Measurements from ENCODE around the gene PCDHGA4. TPM values are rescaled to one million over a fixed set of nuclear protein-coding genes. Genes with fewer than 3 reads are reported as not detected.

PCDHGA4 gene
- total and polyA plus RNA-seq, 2 of the 8 experiments (the other 6 are each of a cell fraction or from before 2014, with no cell fraction given) = 1.4 to 1.9 TPM

DNA sequence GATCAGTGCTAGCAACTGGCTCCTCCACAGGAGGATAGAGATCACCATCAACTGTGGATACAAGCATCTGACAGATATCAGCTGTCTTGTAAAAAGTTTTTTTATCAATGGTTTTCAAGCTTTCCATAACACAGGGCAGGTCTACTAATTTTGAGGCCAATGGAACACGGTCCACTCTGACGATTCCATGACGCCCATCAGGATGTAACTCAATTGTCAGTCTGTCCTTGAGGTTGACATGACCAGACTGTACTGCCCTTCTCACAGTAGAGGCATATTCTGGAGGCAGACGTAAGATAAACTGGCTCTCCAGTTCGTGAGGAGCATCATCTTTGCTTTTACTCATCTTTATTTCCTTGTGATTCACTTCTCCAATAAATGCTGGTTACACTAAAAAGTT lies 35.1 kb upstream of the PCDHGA4 start:
- 84% methylated on average over 5 of the region's 5 CpGs; no CpG with 5 or more reads in 1 of the 2 experiments for WGBS, 2 experiments (ENCODE audit: extremely low coverage in 1 of 2, insufficient coverage in 1 of 2, insufficient read length in 1 of 2, insufficient replicate concordance in 2 of 2, low coverage in 1 of 2, low lambda C conversion rate in 2 of 2, missing lambda C conversion rate in 1 of 2)
- H3K4me3 ChIP-seq (ENCODE audit: extremely low read depth in 1 of 4, insufficient read depth in 2 of 4, low read depth in 3 of 4, low read length in 4 of 4) = peak overlapping the region; percentile 79 to 99 (median 92)
- H3K4ac ChIP-seq (replicated peaks; ENCODE audit: insufficient read length, low read depth, low read length) = no peak overlapping the region
- no peak overlapping the region for H3K23ac ChIP-seq (ENCODE audit: insufficient read length)
- peaks cover 11 to 25% of the 10 kb centered on the region in 2 experiments for H3K79me2 ChIP-seq (ENCODE audit: control insufficient read depth in 1 of 2, insufficient read depth in 2 of 2, low read length in 2 of 2)
- no peak overlapping the region for H3K14ac ChIP-seq (ENCODE audit: insufficient read length)
- H3K4me1 ChIP-seq (replicated peaks in 1 of 4; ENCODE audit: control insufficient read depth in 3 of 4, insufficient read depth in 4 of 4, low read length in 3 of 4) = no peaks in the 10 kb centered on the region
- H2BK15ac ChIP-seq (ENCODE audit: low read length) = no peak overlapping the region
- H3K36me3 ChIP-seq (ENCODE audit: control insufficient read depth in 2 of 4, insufficient read depth in 4 of 4, low read length in 3 of 4) = peaks cover 5 to 27% (median 19%) of the 10 kb centered on the region in 4 experiments; a peak in 6 of 8 replicates
- H2AFZ ChIP-seq (ENCODE audit: low read length) = no peak overlapping the region
- H3K18ac ChIP-seq (ENCODE audit: extremely low read depth, low read length) = no peak overlapping the region
- peak overlapping the region; percentile 66 to 74 for H3K4me2 ChIP-seq (ENCODE audit: insufficient read depth in 1 of 2, low read depth in 2 of 2, low read length in 2 of 2)
- ChIA-PET POLR2A (ENCODE audit: partially characterized antibody) (interaction anchor here (0.6 to 3.1 kb wide), 18 partner anchors 8 to 197 kb away, joined by 3 to 18 read pairs (median 5); partner anchors contain the start of genes PCDHB15, PCDHGA1, PCDHGA10 and PCDHGA2), CTCF (ENCODE audit: partially characterized antibody) (interaction anchor here (0.6 to 5.0 kb wide), 54 partner anchors 10 to 298 kb away, joined by 3 to 30 read pairs (median 5); partner anchors contain the start of genes PCDHB12, PCDHB13, PCDHB14 and PCDHB15)
- no peak overlapping the region for H2BK120ac ChIP-seq (replicated peaks; ENCODE audit: low read depth, low read length)
- H4K8ac ChIP-seq (ENCODE audit: extremely low read depth, insufficient read depth, low read length) = no peak overlapping the region
- H3K23me2 ChIP-seq (ENCODE audit: low read depth, low read length) = peaks cover 3% of the 10 kb centered on the region
- FAIRE-seq (peak; percentile 36), DNase-seq (ENCODE audit: low read depth in 1 of 2, low spot score in 2 of 2) (no peak)
- no peak overlapping the region for H3K27ac ChIP-seq (ENCODE audit: low read depth, low read length)
- H3K9me3 ChIP-seq (ENCODE audit: insufficient read depth in 2 of 2, low read depth in 1 of 2, low read length in 1 of 2) = peaks cover 22 to 27% of the 10 kb centered on the region in 2 experiments
- H3K27me3 ChIP-seq (replicated peaks in 1 of 4; ENCODE audit: control insufficient read depth in 3 of 4, extremely low read depth in 1 of 4, insufficient read depth in 3 of 4, low read length in 3 of 4) = no peaks in the 10 kb centered on the region
- H2BK12ac ChIP-seq (ENCODE audit: low read depth, low read length) = no peak overlapping the region
- H2AK5ac ChIP-seq (ENCODE audit: low read depth, low read length) = peak overlapping the region; percentile 84; the same call in 1 of the 2 replicates
- H3K79me1 ChIP-seq (ENCODE audit: low read depth, low read length) = no peaks in the 10 kb centered on the region
- peak overlapping the region in 1 of 4 experiments; percentile 42; a peak in 1 of 7 replicates for H3K9ac ChIP-seq (replicated peaks in 1 of 4; ENCODE audit: extremely low read depth in 1 of 4, low read depth in 3 of 4, low read length in 3 of 4)
- H2BK5ac ChIP-seq (ENCODE audit: low read depth, low read length) = no peak overlapping the region
- H3K56ac ChIP-seq (replicated peaks; ENCODE audit: insufficient read length, low read depth, low read length) = no peak overlapping the region
- H4K20me1 ChIP-seq (replicated peaks in 1 of 2; ENCODE audit: control insufficient read depth in 1 of 2, insufficient read depth in 2 of 2, low read length in 2 of 2) = no peaks in the 10 kb centered on the region
- no peak overlapping the region for H4K5ac ChIP-seq (ENCODE audit: insufficient read length, low read depth, low read length)
- no peak overlapping the region for H2BK20ac ChIP-seq (ENCODE audit: low read length)
- H4K91ac ChIP-seq (replicated peaks; ENCODE audit: insufficient read length, low read length) = peak overlapping the region; percentile 45
- no peak for TF ChIP-seq JUN (IDR thresholded peaks at IDR 0.05; ENCODE audit: low read depth, low read length)
- TF ChIP-seq RAD21 (IDR thresholded peaks at IDR 0.05 in 1 of 2, conservative IDR thresholded peaks at IDR 0.05 in 1 of 2; ENCODE audit: low read depth in 2 of 2, low read length in 2 of 2) = no peak
- no peak for TF ChIP-seq HDAC2 (IDR thresholded peaks at IDR 0.05; ENCODE audit: borderline replicate concordance in 1 of 2, low read depth in 2 of 2, low read length in 2 of 2)
- TF ChIP-seq TAF7 (optimal IDR thresholded peaks at IDR 0.05; ENCODE audit: borderline replicate concordance, low read depth, low read length) = no peak
- TF ChIP-seq, protein P1, sequence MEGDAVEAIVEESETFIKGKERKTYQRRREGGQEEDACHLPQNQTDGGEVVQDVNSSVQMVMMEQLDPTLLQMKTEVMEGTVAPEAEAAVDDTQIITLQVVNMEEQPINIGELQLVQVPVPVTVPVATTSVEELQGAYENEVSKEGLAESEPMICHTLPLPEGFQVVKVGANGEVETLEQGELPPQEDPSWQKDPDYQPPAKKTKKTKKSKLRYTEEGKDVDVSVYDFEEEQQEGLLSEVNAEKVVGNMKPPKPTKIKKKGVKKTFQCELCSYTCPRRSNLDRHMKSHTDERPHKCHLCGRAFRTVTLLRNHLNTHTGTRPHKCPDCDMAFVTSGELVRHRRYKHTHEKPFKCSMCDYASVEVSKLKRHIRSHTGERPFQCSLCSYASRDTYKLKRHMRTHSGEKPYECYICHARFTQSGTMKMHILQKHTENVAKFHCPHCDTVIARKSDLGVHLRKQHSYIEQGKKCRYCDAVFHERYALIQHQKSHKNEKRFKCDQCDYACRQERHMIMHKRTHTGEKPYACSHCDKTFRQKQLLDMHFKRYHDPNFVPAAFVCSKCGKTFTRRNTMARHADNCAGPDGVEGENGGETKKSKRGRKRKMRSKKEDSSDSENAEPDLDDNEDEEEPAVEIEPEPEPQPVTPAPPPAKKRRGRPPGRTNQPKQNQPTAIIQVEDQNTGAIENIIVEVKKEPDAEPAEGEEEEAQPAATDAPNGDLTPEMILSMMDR (IDR thresholded peaks at IDR 0.05; ENCODE audit: control extremely low read depth in 1 of 3, insufficient read depth in 1 of 3, low read depth in 1 of 3, low read length in 3 of 3) = no peak
- TF ChIP-seq RFX5 (IDR thresholded peaks at IDR 0.05; ENCODE audit: borderline replicate concordance, low read depth, low read length) = no peak
- TF ChIP-seq, protein P2, sequence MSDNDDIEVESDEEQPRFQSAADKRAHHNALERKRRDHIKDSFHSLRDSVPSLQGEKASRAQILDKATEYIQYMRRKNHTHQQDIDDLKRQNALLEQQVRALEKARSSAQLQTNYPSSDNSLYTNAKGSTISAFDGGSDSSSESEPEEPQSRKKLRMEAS (IDR thresholded peaks at IDR 0.05) = no peak
- no peak for TF ChIP-seq JUND (IDR thresholded peaks at IDR 0.05; ENCODE audit: low read length)
- TF ChIP-seq EGR1 (IDR thresholded peaks at IDR 0.05; ENCODE audit: borderline replicate concordance, low read depth, low read length) = no peak
- TF ChIP-seq CHD2 (IDR thresholded peaks at IDR 0.05; ENCODE audit: low read length) = no peak

Data from H1 (cell line).